ENCODE data around the gene CELSR1. TPM values are rescaled to one million over a fixed set of nuclear protein-coding genes. Genes with fewer than 3 reads are reported as not detected.
A peak's percentile ranks its signal among the peaks of the same experiment; 100 is the strongest.

Gene CELSR1
- total RNA-seq, 2 experiments from 2014 or later, result 1.0 to 1.1 TPM

DNA sequence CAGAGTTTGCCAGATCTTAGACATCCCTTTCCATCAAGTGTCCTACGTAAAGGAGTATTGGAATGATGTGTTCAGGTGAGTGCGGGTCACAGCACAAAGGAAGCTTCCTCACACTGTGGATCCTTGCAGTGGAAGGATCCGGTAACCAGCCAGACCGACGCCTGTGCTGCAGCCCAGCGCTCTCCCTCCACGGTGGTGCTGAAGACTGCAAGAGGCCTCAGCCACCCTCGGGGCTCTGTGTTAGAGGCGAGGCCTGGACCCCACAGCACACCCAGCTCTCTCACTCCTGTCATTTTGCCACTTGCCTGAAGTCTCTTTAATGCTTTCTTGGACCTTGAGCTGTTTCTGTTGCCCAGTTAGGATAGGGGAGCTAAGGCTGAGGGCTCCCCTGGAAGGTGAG is 199.6 kb downstream of the CELSR1 start:
- no peak for DNase-seq
- no peak overlapping the region for H3K4me3 ChIP-seq (ENCODE audit: low read length)
- peaks cover 48% of the 10 kb centered on the region for H3K4me1 Mint-ChIP-seq (ENCODE audit: low read depth)
- peaks cover 20% of the 10 kb centered on the region for H3K4me1 ChIP-seq (ENCODE audit: insufficient read depth, low read length)
- ChIA-PET CTCF (no interaction called here), POLR2A (no interaction called here)
- TF ChIP-seq, protein P1, sequence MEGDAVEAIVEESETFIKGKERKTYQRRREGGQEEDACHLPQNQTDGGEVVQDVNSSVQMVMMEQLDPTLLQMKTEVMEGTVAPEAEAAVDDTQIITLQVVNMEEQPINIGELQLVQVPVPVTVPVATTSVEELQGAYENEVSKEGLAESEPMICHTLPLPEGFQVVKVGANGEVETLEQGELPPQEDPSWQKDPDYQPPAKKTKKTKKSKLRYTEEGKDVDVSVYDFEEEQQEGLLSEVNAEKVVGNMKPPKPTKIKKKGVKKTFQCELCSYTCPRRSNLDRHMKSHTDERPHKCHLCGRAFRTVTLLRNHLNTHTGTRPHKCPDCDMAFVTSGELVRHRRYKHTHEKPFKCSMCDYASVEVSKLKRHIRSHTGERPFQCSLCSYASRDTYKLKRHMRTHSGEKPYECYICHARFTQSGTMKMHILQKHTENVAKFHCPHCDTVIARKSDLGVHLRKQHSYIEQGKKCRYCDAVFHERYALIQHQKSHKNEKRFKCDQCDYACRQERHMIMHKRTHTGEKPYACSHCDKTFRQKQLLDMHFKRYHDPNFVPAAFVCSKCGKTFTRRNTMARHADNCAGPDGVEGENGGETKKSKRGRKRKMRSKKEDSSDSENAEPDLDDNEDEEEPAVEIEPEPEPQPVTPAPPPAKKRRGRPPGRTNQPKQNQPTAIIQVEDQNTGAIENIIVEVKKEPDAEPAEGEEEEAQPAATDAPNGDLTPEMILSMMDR (IDR thresholded peaks at IDR 0.05), result no peak
- H3K36me3 Mint-ChIP-seq (ENCODE audit: low read depth), result peaks cover 64% of the 10 kb centered on the region
- H3K27me3 Mint-ChIP-seq, result no peaks in the 10 kb centered on the region
- H3K9me3 ChIP-seq (ENCODE audit: control insufficient read depth in 1 of 2, insufficient read depth in 1 of 2, low read length in 2 of 2), result no peaks in the 10 kb centered on the region
- no peaks in the 10 kb centered on the region for H3K9me3 Mint-ChIP-seq
- intact Hi-C loops (cut with DNase I, micrococcal nuclease), result no loop called here
- H3K36me3 ChIP-seq (ENCODE audit: insufficient read depth, low read length), result peaks cover 50% of the 10 kb centered on the region
- H3K27me3 ChIP-seq (ENCODE audit: control insufficient read depth in 1 of 2, insufficient read depth in 2 of 2, low read length in 2 of 2), result no peaks in the 10 kb centered on the region
- no peak overlapping the region for H3K27ac Mint-ChIP-seq
- no peak for ATAC-seq (ENCODE audit: poor library complexity)
- peak overlapping the region; percentile 95 for H3K4me3 Mint-ChIP-seq
- H3K27ac ChIP-seq (ENCODE audit: low read depth in 1 of 2, low read length in 2 of 2), result no peak overlapping the region

DNA sequence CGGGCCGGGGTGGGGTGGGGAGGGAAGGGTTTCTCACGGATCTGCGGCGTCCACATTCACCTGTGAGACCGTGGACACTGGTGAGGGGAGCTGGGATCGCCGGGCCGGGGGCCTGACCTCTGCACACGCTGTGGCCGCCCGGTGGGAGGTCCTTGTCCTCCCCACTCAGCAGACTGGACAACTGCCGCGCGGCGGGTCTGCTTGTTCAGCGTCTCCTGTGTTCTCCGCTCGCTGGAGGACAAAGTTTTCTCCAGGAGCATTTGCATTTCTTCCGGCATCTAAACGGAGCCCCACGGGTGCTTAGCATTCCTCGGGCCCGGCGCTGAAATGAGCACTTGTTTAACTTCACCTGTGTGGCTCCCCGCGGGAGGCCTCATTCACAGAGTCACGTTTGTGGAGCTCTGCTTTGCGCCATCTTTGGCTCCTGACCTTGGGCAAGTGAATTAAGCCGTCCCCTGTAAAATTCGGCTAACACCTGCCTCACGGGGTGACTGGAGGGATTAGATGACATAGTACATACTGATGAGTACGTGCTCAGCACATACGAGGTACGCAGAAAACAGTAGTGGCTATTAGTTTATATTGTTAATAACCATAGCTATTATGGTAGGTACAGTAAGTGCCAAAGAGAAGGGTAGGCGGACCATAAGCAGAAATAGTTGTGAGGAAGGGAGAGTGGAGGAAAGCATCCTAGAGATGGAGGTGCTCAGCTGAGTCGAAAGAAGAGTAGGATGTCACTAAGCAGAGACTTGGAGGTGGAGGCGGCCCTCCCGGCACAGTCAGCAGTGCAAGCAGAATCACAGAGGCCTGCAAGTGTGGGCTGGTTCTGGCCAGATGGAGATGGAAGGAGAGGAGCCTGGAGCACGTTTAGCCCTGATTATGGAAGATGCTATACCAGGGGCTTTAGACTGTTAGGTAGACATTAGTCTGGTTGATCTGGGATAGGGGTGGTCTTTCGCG is 201.0 kb downstream of the CELSR1 start:
- POLR2A ChIA-PET, result interaction anchor here (1.0 to 1.1 kb wide), 4 partner anchors 86 to 454 kb away, joined by 3 to 4 read pairs (median 3); partner anchors contain the start of gene CDPF1
- Mint-ChIP-seq H3K27me3 (no peaks in the 10 kb centered on the region), H3K36me3 (ENCODE audit: low read depth) (peaks cover 50% of the 10 kb centered on the region), H3K4me1 (ENCODE audit: low read depth) (peaks cover 48% of the 10 kb centered on the region), H3K27ac (peak overlapping the region; percentile 87), H3K4me3 (peak overlapping the region; percentile 95), H3K9me3 (no peaks in the 10 kb centered on the region)
- intact Hi-C loops (cut with DNase I, micrococcal nuclease), result no loop called here
- Histone ChIP-seq H3K4me3 (ENCODE audit: low read length) (peak overlapping the region; percentile 91), H3K27me3 (ENCODE audit: control insufficient read depth in 1 of 2, insufficient read depth in 2 of 2, low read length in 2 of 2) (no peaks in the 10 kb centered on the region), H3K9me3 (ENCODE audit: control insufficient read depth in 1 of 2, insufficient read depth in 1 of 2, low read length in 2 of 2) (no peaks in the 10 kb centered on the region), H3K27ac (ENCODE audit: low read depth in 1 of 2, low read length in 2 of 2) (peak overlapping the region in 1 of 2 donors; percentile 62), H3K36me3 (ENCODE audit: insufficient read depth, low read length) (peaks cover 37% of the 10 kb centered on the region), H3K4me1 (ENCODE audit: insufficient read depth, low read length) (peaks cover 20% of the 10 kb centered on the region)
- DNase-seq, result peak in 3 of 14 experiments; percentile 5 to 28 (median 8)
- TF ChIP-seq, protein P1 (IDR thresholded peaks at IDR 0.05), result no peak
- CTCF ChIA-PET, result interaction anchor here (1.0 to 1.2 kb wide), 3 partner anchors 31 to 227 kb away, joined by 3 read pairs; no protein-coding TSS in a partner anchor
- ATAC-seq (ENCODE audit: poor library complexity), result peak; percentile 22

DNA sequence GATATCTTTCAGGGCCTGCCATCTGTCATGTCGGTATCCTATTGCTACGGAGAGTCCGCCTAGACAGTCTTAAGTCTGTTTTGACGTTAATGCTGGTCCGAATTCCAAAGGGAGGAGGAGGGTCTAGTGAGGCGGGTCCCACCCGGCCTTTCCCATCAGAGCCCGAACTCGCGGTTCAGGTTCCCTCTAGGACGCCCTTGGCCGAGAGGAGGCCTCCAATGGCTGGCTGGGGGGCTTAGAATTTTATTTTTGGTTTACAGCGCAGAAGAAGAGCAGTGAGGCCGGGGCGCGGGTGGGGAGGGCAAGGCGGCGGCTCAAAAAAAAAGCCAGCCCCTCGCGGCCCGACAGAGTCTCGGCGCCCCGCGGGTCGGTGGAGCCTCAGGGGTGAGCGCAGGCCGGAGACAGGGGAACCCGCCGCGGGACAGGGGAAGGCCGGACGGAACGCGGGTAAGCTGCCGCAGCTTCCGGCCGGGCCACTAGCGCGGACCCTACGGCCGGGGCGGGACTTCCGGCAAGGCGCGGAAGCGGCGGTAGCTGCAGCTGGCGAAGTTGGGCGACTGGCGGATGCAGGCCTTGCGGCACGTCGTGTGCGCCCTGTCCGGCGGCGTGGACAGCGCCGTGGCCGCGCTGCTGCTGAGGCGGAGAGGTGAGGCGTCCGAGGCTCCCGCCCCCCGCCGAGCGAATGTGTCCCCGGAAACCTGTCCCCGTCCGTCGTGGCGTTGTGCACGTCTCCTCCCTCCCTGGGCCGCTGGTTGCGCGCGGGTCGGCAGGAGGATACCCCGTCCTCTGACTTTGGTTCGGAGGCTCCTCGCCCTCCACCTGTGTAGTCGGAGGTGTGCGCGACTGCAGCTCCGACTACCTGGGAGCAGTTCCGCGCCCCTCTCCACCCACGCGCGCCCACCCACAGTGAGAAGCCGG is 202.0 kb downstream of the CELSR1 start, which contains the start of gene TRMU:
Gene TRMU (plus strand): TSS at position 514 of the 918 bp plus-strand sequence. CDS start 51 bp downstream, at position 565.
- Histone ChIP-seq H3K27me3 (ENCODE audit: control insufficient read depth in 1 of 2, insufficient read depth in 2 of 2, low read length in 2 of 2) (no peaks in the 10 kb centered on the region), H3K27ac (ENCODE audit: low read depth in 1 of 2, low read length in 2 of 2) (peak within 1 kb of the TSS; percentile 62 to 75), H3K4me3 (ENCODE audit: low read length) (peak within 1 kb of the TSS; percentile 91), H3K36me3 (ENCODE audit: insufficient read depth, low read length) (peaks cover 30% of the 10 kb centered on the region), H3K4me1 (ENCODE audit: insufficient read depth, low read length) (peaks cover 20% of the 10 kb centered on the region), H3K9me3 (ENCODE audit: control insufficient read depth in 1 of 2, insufficient read depth in 1 of 2, low read length in 2 of 2) (no peaks in the 10 kb centered on the region)
- no peaks in the 10 kb centered on the region for H3K27me3 Mint-ChIP-seq
- H3K9me3 Mint-ChIP-seq, result no peaks in the 10 kb centered on the region
- peak within 1 kb of the TSS; percentile 95 for H3K4me3 Mint-ChIP-seq
- TF ChIP-seq, protein P1 (IDR thresholded peaks at IDR 0.05), result no peak
- CTCF ChIA-PET, result interaction anchor here (1.1 to 1.5 kb wide), 2 partner anchors 214 to 329 kb away, joined by 3 to 4 read pairs; no protein-coding TSS in a partner anchor
- H3K27ac Mint-ChIP-seq, result peak within 1 kb of the TSS; percentile 88
- peaks cover 44% of the 10 kb centered on the region for H3K36me3 Mint-ChIP-seq (ENCODE audit: low read depth)
- peak; percentile 78 for ATAC-seq (ENCODE audit: poor library complexity)
- intact Hi-C loops (cut with DNase I, micrococcal nuclease), result loop anchor here in 1 of 2 experiments (2.0 kb wide), 1 partner anchor 39 kb away; the partner anchor contains the start of gene GTSE1
- POLR2A ChIA-PET, result interaction anchor here (1.0 to 1.1 kb wide), 4 partner anchors 85 to 455 kb away, joined by 3 to 4 read pairs (median 3); partner anchors contain the start of gene CDPF1
- peak; percentile 34 to 86 (median 70) for DNase-seq
- H3K4me1 Mint-ChIP-seq (ENCODE audit: low read depth), result peaks cover 43% of the 10 kb centered on the region

Measured in CD4-positive, alpha-beta T cell (primary cell).